ENCODE results near the gene TMCC1.

GRCh38 chr3:129697229-129697969 is 196.1 kb downstream of the TMCC1 start:
- TF ChIP-seq CTCF (IDR thresholded peaks at IDR 0.05) (no peak), ZFX (IDR thresholded peaks at IDR 0.05; ENCODE audit: borderline replicate concordance) (no peak)

Measured in 22Rv1 (cell line).